IMR-90 (cell line): Measurements from ENCODE around the gene PCBP1. TPM values are rescaled to one million over a fixed set of nuclear protein-coding genes. Genes with fewer than 3 reads are reported as not detected.

Experiments used
- ATAC-seq: fragments of 200-7000 bp; cut with Tn5 transposase; 2 replicates; pipeline ENCODE4 v1.9.1; 2020; ENCODE audit warnings: low read depth, mild to moderate bottlenecking, moderate library complexity
- BruUV-seq: library from RNA; stranded (reverse); fragments of 400-500 nt; replicated peaks from 2 replicates; lab custom pipeline; 2021; lab: Mats Ljungman, UMichigan
- CTCF ChIA-PET: fragments of 300-600 bp; formaldehyde crosslinking; extraction: SDS; loops from one replicate; lab custom pipeline; 2021; ENCODE audit warnings: antibody characterized with exemption; lab: Yijun Ruan, JAX
- POLR2A ChIA-PET: fragments of 300-600 bp; sonication (Branson Sonifier 250); formaldehyde crosslinking; loops from one replicate; lab custom pipeline; 2022; ENCODE audit warnings: antibody characterized with exemption; ENCODE audit not compliant: unreplicated experiment; lab: Charles Lee
- DNase-seq: peaks from one replicate; pipeline ENCODE4 v3.0.0; 2013
- H2AFZ ChIP-seq: replicated peaks from 2 replicates; pipeline ENCODE3; 2013; ENCODE audit warnings: low read length, mild to moderate bottlenecking; ENCODE audit not compliant: poor library complexity
- H2AK5ac ChIP-seq: 2 replicates; pipeline ENCODE4 v1.6.1; 2013; ENCODE audit warnings: low read depth, low read length, inconsistent platforms
- H2AK9ac ChIP-seq: replicated peaks from 2 replicates; pipeline ENCODE3; 2013; ENCODE audit warnings: mild to moderate bottlenecking, low read depth, low read length, moderate library complexity; ENCODE audit not compliant: poor library complexity
- H2BK120ac ChIP-seq: 2 replicates; pipeline ENCODE4 v1.6.1; 2013; ENCODE audit warnings: low read depth, low read length, inconsistent platforms
- H2BK15ac ChIP-seq: 3 replicates; pipeline ENCODE4 v1.6.1; 2013; ENCODE audit warnings: low read depth, low read length, inconsistent platforms
- H2BK20ac ChIP-seq: 2 replicates; pipeline ENCODE4 v1.6.1; 2013; ENCODE audit warnings: low read depth, mild to moderate bottlenecking, inconsistent platforms, low read length, moderate library complexity
- H2BK5ac ChIP-seq: 2 replicates; pipeline ENCODE4 v1.6.1; 2013; ENCODE audit warnings: mild to moderate bottlenecking, low read depth, low read length, inconsistent platforms; ENCODE audit not compliant: poor library complexity, severe bottlenecking
- H3K14ac ChIP-seq: replicated peaks from 2 replicates; pipeline ENCODE4 v1.6.1; 2013; ENCODE audit warnings: low read depth, low read length, inconsistent platforms
- H3K18ac ChIP-seq: 2 replicates; pipeline ENCODE4 v1.6.1; 2013; ENCODE audit warnings: low read depth, low read length, control low read depth
- H3K23ac ChIP-seq: 2 replicates; pipeline ENCODE4 v1.6.1; 2013; ENCODE audit warnings: low read depth, low read length, inconsistent platforms
- H3K27ac ChIP-seq: 2 replicates; pipeline ENCODE4 v1.5.1; 2013; ENCODE audit warnings: mild to moderate bottlenecking, control low read depth, low read length; ENCODE audit not compliant: insufficient read depth
- H3K27me3 ChIP-seq: 2 replicates; pipeline ENCODE4 v1.6.1; 2013; ENCODE audit warnings: low read length; ENCODE audit not compliant: control insufficient read depth, insufficient read depth
- H3K36me3 ChIP-seq: 2 replicates; pipeline ENCODE4 v1.6.1; 2013; ENCODE audit warnings: low read length, mixed read lengths; ENCODE audit not compliant: control insufficient read depth, insufficient read depth
- H3K4ac ChIP-seq: 2 replicates; pipeline ENCODE4 v1.6.1; 2013; ENCODE audit warnings: low read depth, low read length, inconsistent platforms
- H3K4me1 ChIP-seq: 2 replicates; pipeline ENCODE4 v1.6.1; 2013; ENCODE audit warnings: low read length, mixed read lengths; ENCODE audit not compliant: control insufficient read depth, insufficient read depth
- H3K4me2 ChIP-seq: 2 replicates; pipeline ENCODE4 v1.6.1; 2013; ENCODE audit warnings: low read depth, mild to moderate bottlenecking, control low read depth, low read length, moderate library complexity
- H3K4me3 ChIP-seq: 2 replicates; pipeline ENCODE4 v1.5.1; 2013; ENCODE audit warnings: low read depth, mild to moderate bottlenecking, control low read depth, low read length, moderate library complexity; ENCODE audit not compliant: insufficient read depth
- H3K56ac ChIP-seq: 2 replicates; pipeline ENCODE4 v1.6.1; 2013; ENCODE audit warnings: low read length, inconsistent platforms; ENCODE audit not compliant: insufficient read depth; ENCODE audit errors: extremely low read depth
- H3K79me1 ChIP-seq, 2 experiments: 2 replicates each; pipeline ENCODE4 v1.6.1; 2013; ENCODE audit warnings: low read length in 2 of 2, inconsistent platforms in 1 of 2, low read depth in 1 of 2
- H3K9ac ChIP-seq: 2 replicates; pipeline ENCODE4 v1.6.1; 2013; ENCODE audit warnings: low read depth, low read length, control low read depth
- H3K9me1 ChIP-seq: 2 replicates; pipeline ENCODE4 v1.6.1; 2013; ENCODE audit warnings: low read length, inconsistent platforms; ENCODE audit not compliant: insufficient read depth
- H3K9me3 ChIP-seq: 2 replicates; pipeline ENCODE4 v1.6.1; 2013; ENCODE audit warnings: low read length; ENCODE audit not compliant: control insufficient read depth, insufficient read depth
- H4K20me1 ChIP-seq: 2 replicates; pipeline ENCODE4 v1.6.1; 2013; ENCODE audit warnings: low read length, inconsistent platforms; ENCODE audit not compliant: insufficient read depth
- H4K5ac ChIP-seq: 2 replicates; pipeline ENCODE4 v1.6.1; 2013; ENCODE audit warnings: mild to moderate bottlenecking, low read depth, low read length, control low read depth
- H4K8ac ChIP-seq, 2 experiments: 2 replicates each; pipeline ENCODE4 v1.6.1; 2013; ENCODE audit warnings: low read depth in 2 of 2, low read length in 2 of 2, control low read depth in 1 of 2, inconsistent platforms in 1 of 2
- H4K91ac ChIP-seq: 2 replicates; pipeline ENCODE4 v1.6.1; 2013; ENCODE audit warnings: low read depth, low read length, inconsistent platforms; ENCODE audit not compliant: insufficient read depth
- CTCF ChIP-seq: conservative IDR thresholded peaks from 2 replicates; pipeline ENCODE4 v1.5.1; 2012; ENCODE audit warnings: mild to moderate bottlenecking, low read depth, low read length, improper control_type of control experiment
- ELK1 ChIP-seq: fragments of 150-350 bp; IDR thresholded peaks from 2 replicates; pipeline ENCODE4 v1.6.1; 2016; ENCODE audit warnings: low read depth, mild to moderate bottlenecking, low read length, moderate library complexity, borderline replicate concordance
- FOS ChIP-seq: fragments of 150-350 bp; IDR thresholded peaks from 2 replicates; pipeline ENCODE4 v1.6.1; 2016; ENCODE audit warnings: low read depth, low read length
- MAFK ChIP-seq: IDR thresholded peaks from 2 replicates; pipeline ENCODE4 v1.6.1; 2012; ENCODE audit warnings: low read depth, low read length, improper control_type of control experiment
- MXI1 ChIP-seq: IDR thresholded peaks from 2 replicates; pipeline ENCODE4 v1.6.1; 2012; ENCODE audit warnings: low read depth, mild to moderate bottlenecking, low read length, moderate library complexity, borderline replicate concordance
- RAD21 ChIP-seq: IDR thresholded peaks from 2 replicates; pipeline ENCODE4 v1.6.1; 2012; ENCODE audit warnings: low read length, improper control_type of control experiment
- RCOR1 ChIP-seq: IDR thresholded peaks from 2 replicates; pipeline ENCODE4 v1.6.1; 2012; ENCODE audit warnings: mild to moderate bottlenecking, low read length, improper control_type of control experiment; ENCODE audit not compliant: insufficient replicate concordance
- RFX5 ChIP-seq: IDR thresholded peaks from 2 replicates; pipeline ENCODE4 v1.8.0; 2012; ENCODE audit warnings: low read depth, mild to moderate bottlenecking, low read length, moderate library complexity
- SMC3 ChIP-seq: fragments of 150-350 bp; IDR thresholded peaks from 2 replicates; pipeline ENCODE4 v1.6.1; 2016; ENCODE audit warnings: low read depth, mild to moderate bottlenecking, antibody characterized with exemption, low read length, moderate library complexity
- WGBS, 2 experiments: methylation state at CpG; one replicate each; pipeline versions ENCODE4 v1.1.5 to v1.1.7; 2013; ENCODE audit warnings: missing lambda C conversion rate in 2 of 2; ENCODE audit not compliant: insufficient read length in 1 of 2; ENCODE audit errors: extremely low coverage in 2 of 2; 5-methylcytosine and 5-hydroxymethylcytosine counted together
- dilution Hi-C: fragments of 300-500 bp; cut with HindIII; formaldehyde crosslinking; loops from one replicate; pipeline ENCODE4 v1.14.3; 2018; ENCODE audit warnings: low sequenced_read_pairs; ENCODE audit not compliant: unreplicated experiment
- in situ Hi-C: fragments of 300-500 bp; cut with MboI; formaldehyde crosslinking; loops from 3 replicates; pipeline ENCODE4 v1.14.3; 2019; ENCODE audit warnings: low sequenced_read_pairs, inconsistent platforms, mixed read lengths
- intact Hi-C: fragments of 100-400 bp; cut with micrococcal nuclease; formaldehyde crosslinking; loops from 2 replicates; pipeline ENCODE4 v1.10.0; 2022
- polyA plus RNA-seq, 3 experiments: library from polyadenylated mRNA; depleted of rRNA; stranded (reverse); fragments of >200 nt; gene quantifications; 2 replicates each; pipeline ENCODE4 v1.2.3, GENCODE V29; 2012; ENCODE audit warnings: low replicate concordance in 1 of 3
- total RNA-seq: library from RNA; depleted of rRNA; stranded (reverse); fragments of >200 nt; gene quantifications from 2 replicates; pipeline ENCODE4 v1.2.3, GENCODE V29; 2012

Gene PCBP1
- total and polyA plus RNA-seq, 2 of the 4 experiments (the other 2 are of a cell fraction) = 33.7 to 166 TPM

GRCh38 chr2:70091364-70091763 lies 4.1 kb downstream of the PCBP1 start:
- H4K5ac ChIP-seq = no peak overlapping the region
- no peak overlapping the region for H2AK5ac ChIP-seq
- no peak overlapping the region for H3K4ac ChIP-seq
- WGBS, 2 experiments = no CpG with 5 or more reads among the region's 2 CpGs
- H3K27me3 ChIP-seq = no peaks in the 10 kb centered on the region
- H2AFZ ChIP-seq = no peak overlapping the region
- no peak overlapping the region for H2AK9ac ChIP-seq
- TF ChIP-seq RAD21 (no peak), SMC3 (no peak), FOS (no peak), CTCF (no peak), MXI1 (no peak), RCOR1 (no peak), MAFK (no peak), ELK1 (no peak), RFX5 (no peak)
- no peak overlapping the region for H3K56ac ChIP-seq
- in situ Hi-C loops = loop anchor here (5.0 kb wide), 1 partner anchor 41 kb away; no protein-coding TSS in a partner anchor
- no peak overlapping the region for H3K18ac ChIP-seq
- no peak overlapping the region for H2BK20ac ChIP-seq
- peaks cover 15 to 59% of the 10 kb centered on the region in 2 experiments for H3K79me1 ChIP-seq
- H2BK5ac ChIP-seq = no peak overlapping the region
- no peak overlapping the region for H2BK15ac ChIP-seq
- CTCF ChIA-PET = interaction anchor here (0.6 kb wide), 1 partner anchor 9 kb away, joined by 6 read pairs; no protein-coding TSS in a partner anchor
- H3K36me3 ChIP-seq = peaks cover 14% of the 10 kb centered on the region
- H3K14ac ChIP-seq = no peak overlapping the region
- H4K20me1 ChIP-seq = peaks cover 10% of the 10 kb centered on the region
- H3K4me1 ChIP-seq = peaks cover 12% of the 10 kb centered on the region
- BruUV-seq = no TSS peak
- H3K27ac ChIP-seq = no peak overlapping the region
- no peak overlapping the region for H2BK120ac ChIP-seq
- H3K9ac ChIP-seq = no peak overlapping the region
- peaks cover 20% of the 10 kb centered on the region for H3K9me1 ChIP-seq
- H4K91ac ChIP-seq = no peak overlapping the region
- H3K23ac ChIP-seq = no peak overlapping the region; the same call in 1 of the 2 replicates
- no peak overlapping the region for H4K8ac ChIP-seq
- dilution Hi-C loops = no loop called here
- no peak overlapping the region for H3K4me2 ChIP-seq
- DNase-seq = no peak
- no peak for ATAC-seq
- H3K4me3 ChIP-seq = no peak overlapping the region
- intact Hi-C loops = no loop called here
- no peaks in the 10 kb centered on the region for H3K9me3 ChIP-seq
- POLR2A ChIA-PET = interaction anchor here (0.5 to 0.7 kb wide), 3 partner anchors 16 to 45 kb away, joined by 3 to 10 read pairs (median 7); no protein-coding TSS in a partner anchor
